Stimulated activated naive B cell treated with anti-CD40 and anti-IgM and Interleukin-4, amounts not matched to agents 10 μg/mL and 1 μg/mL and 100 μg/mL, for 72 hours (primary cell): ENCODE results near the gene OR10G7.
A peak's percentile ranks its signal among the peaks of the same experiment; 100 is the strongest.

Source experiments
- ATAC-seq, 2 donors: fragments of 150-1000 bp; cut with Tn5 transposase; replicated peaks; 2 replicates each; pipeline ENCODE4 v1.10.0; 2021; ENCODE audit warnings: moderate library complexity in 1 of 2
- DNase-seq: peaks from one replicate; pipeline ENCODE4 v3.0.0; 2021
- H3K27ac Mint-ChIP-seq: one replicate; pipeline ENCODE4 v1.8.0; 2022; ENCODE audit warnings: mild to moderate bottlenecking, mixed read lengths
- H3K27me3 Mint-ChIP-seq, 2 donors: one replicate each; pipeline ENCODE4 v1.8.0; 2022; ENCODE audit warnings: mixed read lengths in 2 of 2
- H3K36me3 Mint-ChIP-seq, 2 donors: one replicate each; pipeline ENCODE4 v1.8.0; 2022; ENCODE audit warnings: mixed read lengths in 2 of 2, mild to moderate bottlenecking in 1 of 2
- H3K4me1 Mint-ChIP-seq, 2 donors: one replicate each; pipeline ENCODE4 v1.8.0; 2022; ENCODE audit warnings: mixed read lengths in 2 of 2, mild to moderate bottlenecking in 1 of 2
- H3K4me3 Mint-ChIP-seq, 2 donors: one replicate each; pipeline ENCODE4 v1.8.0; 2022; ENCODE audit warnings: mild to moderate bottlenecking in 2 of 2, mixed read lengths in 2 of 2, moderate library complexity in 1 of 2
- H3K9me3 Mint-ChIP-seq, 2 donors: one replicate each; pipeline ENCODE4 v1.8.0; 2022; ENCODE audit warnings: mixed read lengths in 2 of 2, mild to moderate bottlenecking in 1 of 2

The OR10G7 gene, protein sequence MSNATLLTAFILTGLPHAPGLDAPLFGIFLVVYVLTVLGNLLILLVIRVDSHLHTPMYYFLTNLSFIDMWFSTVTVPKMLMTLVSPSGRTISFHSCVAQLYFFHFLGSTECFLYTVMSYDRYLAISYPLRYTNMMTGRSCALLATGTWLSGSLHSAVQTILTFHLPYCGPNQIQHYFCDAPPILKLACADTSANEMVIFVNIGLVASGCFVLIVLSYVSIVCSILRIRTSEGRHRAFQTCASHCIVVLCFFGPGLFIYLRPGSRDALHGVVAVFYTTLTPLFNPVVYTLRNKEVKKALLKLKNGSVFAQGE

DNA sequence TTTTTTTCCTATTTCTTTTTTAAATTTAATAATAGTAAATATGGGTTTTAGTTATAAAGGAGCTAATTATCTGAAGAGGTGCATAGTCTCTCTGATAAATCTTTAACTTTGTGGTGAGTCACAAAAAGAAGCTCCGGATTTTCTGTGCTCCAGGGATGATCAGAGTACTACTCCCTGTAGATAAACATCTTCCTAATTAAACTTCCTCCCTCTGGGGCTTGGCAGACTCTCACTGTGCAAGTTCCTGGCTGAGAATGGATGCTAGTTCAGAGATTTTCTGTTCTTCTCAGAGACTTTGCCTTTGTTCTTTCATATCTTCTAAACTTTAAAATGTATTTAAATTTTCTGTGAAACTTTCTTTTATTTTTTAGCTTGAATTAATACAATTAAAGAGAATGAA lies at the start of gene OR10G7:
TSS of gene OR10G7 (minus strand) at position 72 of the 400 bp plus-strand sequence. CDS start 2,324 bp downstream, outside the sequence.
- no peaks in the 10 kb centered on the region for H3K4me1 Mint-ChIP-seq
- H3K4me3 Mint-ChIP-seq = no peak within 1 kb of the TSS
- DNase-seq (no peak), ATAC-seq (no peak)
- H3K27me3 Mint-ChIP-seq = peaks cover 0 to 7% of the 10 kb centered on the region in 2 donors
- H3K9me3 Mint-ChIP-seq = no peaks in the 10 kb centered on the region
- H3K36me3 Mint-ChIP-seq = no peaks in the 10 kb centered on the region
- no peak within 1 kb of the TSS for H3K27ac Mint-ChIP-seq

- Mint-ChIP-seq H3K9me3 (no peaks in the 10 kb centered on the region), H3K4me1 (no peaks in the 10 kb centered on the region)
- no peak for DNase-seq
Observed at GRCh38 chr11:124085997-124086846, 45.1 kb upstream of the OR10G7 start.

GRCh38 chr11:124085583-124085982 lies 44.5 kb upstream of the OR10G7 start:
- Mint-ChIP-seq H3K27me3 (peaks cover 6 to 30% of the 10 kb centered on the region in 2 donors), H3K36me3 (no peaks in the 10 kb centered on the region), H3K27ac (no peak overlapping the region), H3K9me3 (no peaks in the 10 kb centered on the region), H3K4me1 (no peaks in the 10 kb centered on the region), H3K4me3 (no peak overlapping the region)
- no peak for DNase-seq
- no peak for ATAC-seq

More at GRCh38 chr11:124085997-124086846, 45.1 kb upstream of the OR10G7 start:
- Mint-ChIP-seq H3K4me3 (no peak overlapping the region), H3K27me3 (peaks cover 3 to 30% of the 10 kb centered on the region in 2 donors), H3K27ac (no peak overlapping the region), H3K36me3 (no peaks in the 10 kb centered on the region)
- ATAC-seq = no peak

GRCh38 chr11:124082371-124082770 lies 41.2 kb upstream of the OR10G7 start:
- H3K4me3 Mint-ChIP-seq = no peak overlapping the region
- H3K4me1 Mint-ChIP-seq = no peaks in the 10 kb centered on the region
- H3K9me3 Mint-ChIP-seq = no peaks in the 10 kb centered on the region
- no peaks in the 10 kb centered on the region for H3K36me3 Mint-ChIP-seq
- ATAC-seq = no peak
- no peak for DNase-seq
- no peak overlapping the region for H3K27ac Mint-ChIP-seq
- H3K27me3 Mint-ChIP-seq = peaks cover 8 to 26% of the 10 kb centered on the region in 2 donors

DNA sequence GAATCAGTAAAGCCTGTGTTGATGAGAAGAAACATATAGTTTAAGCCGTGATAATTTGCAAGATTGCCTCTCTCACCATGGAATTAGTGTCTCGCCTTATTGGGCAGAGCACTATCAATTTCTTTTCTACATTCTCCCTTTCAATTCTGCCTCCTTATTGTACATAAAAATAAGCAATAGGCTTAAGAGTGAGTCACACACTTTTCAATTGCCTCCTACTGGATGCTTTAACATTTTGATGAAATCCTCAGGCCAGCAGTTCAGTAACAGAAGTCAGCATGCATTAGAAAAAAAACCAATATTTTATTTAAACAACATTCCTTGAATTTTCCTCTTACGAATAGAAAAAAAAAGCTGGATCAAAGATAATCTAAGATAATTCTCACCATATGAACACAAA lies 40.4 kb upstream of the OR10G7 start:
- Mint-ChIP-seq H3K27ac (no peak overlapping the region), H3K9me3 (no peaks in the 10 kb centered on the region), H3K4me3 (no peak overlapping the region), H3K4me1 (peaks cover 0 to 4% of the 10 kb centered on the region in 2 donors), H3K27me3 (peaks cover 14 to 34% of the 10 kb centered on the region in 2 donors), H3K36me3 (no peaks in the 10 kb centered on the region)
- ATAC-seq (no peak), DNase-seq (no peak)

- ATAC-seq (no peak), DNase-seq (no peak)
- H3K27ac Mint-ChIP-seq = no peak overlapping the region
- H3K36me3 Mint-ChIP-seq = no peaks in the 10 kb centered on the region
- no peak overlapping the region for H3K4me3 Mint-ChIP-seq
- H3K27me3 Mint-ChIP-seq = peaks cover 19 to 44% of the 10 kb centered on the region in 2 donors
- H3K4me1 Mint-ChIP-seq = peaks cover 3 to 14% of the 10 kb centered on the region in 2 donors
- no peaks in the 10 kb centered on the region for H3K9me3 Mint-ChIP-seq
Observed at GRCh38 chr11:124080327-124081001, 39.3 kb upstream of the OR10G7 start.

DNA sequence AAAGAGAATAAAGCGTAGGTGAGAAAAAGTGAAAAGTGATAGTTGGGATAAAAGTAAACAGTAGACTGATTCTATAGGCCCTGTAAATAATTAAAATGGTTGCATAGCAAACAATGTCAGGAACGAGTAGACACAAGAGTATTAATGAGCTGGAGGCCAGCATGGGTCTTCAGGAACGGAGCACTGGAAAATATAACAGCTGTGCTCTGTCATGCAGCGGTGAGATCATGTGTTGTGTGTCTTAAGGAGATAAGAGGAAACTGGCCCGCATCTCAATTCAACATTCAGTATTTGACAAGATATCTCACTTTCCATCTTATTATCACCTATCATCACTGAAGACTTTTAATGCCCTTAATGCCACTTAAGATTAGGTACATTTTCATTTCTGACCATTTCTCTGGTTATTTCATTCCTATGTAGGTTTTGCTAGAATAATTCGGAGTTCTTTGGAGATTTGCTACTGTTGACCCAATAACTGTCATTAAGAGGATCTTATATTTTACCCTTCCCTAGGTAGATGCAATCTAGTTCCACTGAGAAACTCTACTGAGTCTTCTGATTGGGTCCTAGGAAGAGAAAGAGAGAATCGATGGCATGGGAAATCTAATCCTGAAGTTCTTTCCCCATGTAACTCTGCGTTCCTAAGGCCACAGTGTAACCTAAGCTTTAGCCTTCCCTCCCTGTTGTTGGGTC lies 38.7 kb upstream of the OR10G7 start:
- H3K4me1 Mint-ChIP-seq = peaks cover 3 to 15% of the 10 kb centered on the region in 2 donors
- no peak overlapping the region for H3K4me3 Mint-ChIP-seq
- no peak overlapping the region for H3K27ac Mint-ChIP-seq
- no peaks in the 10 kb centered on the region for H3K36me3 Mint-ChIP-seq
- ATAC-seq = no peak
- H3K27me3 Mint-ChIP-seq = peaks cover 19 to 51% of the 10 kb centered on the region in 2 donors
- H3K9me3 Mint-ChIP-seq = no peaks in the 10 kb centered on the region
- DNase-seq = no peak

DNA sequence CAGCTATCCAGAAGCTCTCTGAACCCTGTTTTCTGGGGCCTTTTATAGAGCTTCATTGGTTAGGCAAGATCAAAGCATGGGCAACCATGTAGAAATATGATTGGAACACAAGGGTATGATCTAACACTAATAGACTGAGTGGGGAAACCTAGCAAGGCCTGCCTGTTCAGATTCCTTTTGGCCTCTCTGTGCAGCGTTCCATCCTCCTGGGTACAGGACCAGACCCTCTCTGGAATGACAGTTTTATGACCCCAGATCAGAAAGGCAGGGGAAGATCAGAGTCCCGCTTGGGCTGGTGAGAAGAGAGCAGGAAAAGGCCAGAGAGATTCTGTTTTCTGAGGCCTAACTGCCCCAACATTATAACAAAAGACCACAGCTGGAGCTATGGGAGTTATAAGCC lies 37.5 kb upstream of the OR10G7 start:
- no peaks in the 10 kb centered on the region for H3K36me3 Mint-ChIP-seq

DNA sequence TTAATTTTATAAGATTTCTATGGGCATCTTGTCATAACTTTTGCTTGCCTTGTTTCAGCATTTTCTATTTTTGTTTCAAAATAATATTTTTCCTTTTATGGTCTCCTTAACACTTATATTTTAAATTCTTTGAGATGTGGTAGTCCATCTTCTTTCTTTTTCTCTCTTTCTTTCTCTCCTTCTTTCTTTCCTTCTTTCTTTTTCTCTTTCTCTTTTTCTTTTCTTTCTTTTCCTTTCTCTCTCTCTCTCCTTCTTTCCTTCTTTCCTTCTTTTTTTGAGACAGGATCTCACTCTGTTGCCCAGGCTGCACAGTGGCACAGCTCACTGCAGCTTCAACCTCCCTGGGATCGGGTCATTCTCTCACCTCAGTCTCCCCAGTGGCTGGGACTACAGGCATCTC lies 36.1 kb upstream of the OR10G7 start:
- Mint-ChIP-seq H3K4me3 (no peak overlapping the region), H3K27ac (no peak overlapping the region), H3K27me3 (peaks cover 29 to 51% of the 10 kb centered on the region in 2 donors), H3K4me1 (peaks cover 3 to 15% of the 10 kb centered on the region in 2 donors), H3K36me3 (no peaks in the 10 kb centered on the region), H3K9me3 (no peaks in the 10 kb centered on the region)
- no peak for ATAC-seq
- DNase-seq = no peak

More for the DNA sequence above, 37.5 kb upstream of the OR10G7 start:
- H3K27me3 Mint-ChIP-seq = peaks cover 24 to 51% of the 10 kb centered on the region in 2 donors
- peaks cover 3 to 15% of the 10 kb centered on the region in 2 donors for H3K4me1 Mint-ChIP-seq
- H3K4me3 Mint-ChIP-seq = no peak overlapping the region
- ATAC-seq (no peak), DNase-seq (no peak)
- no peaks in the 10 kb centered on the region for H3K9me3 Mint-ChIP-seq
- H3K27ac Mint-ChIP-seq = no peak overlapping the region

- DNase-seq (peak; percentile 25), ATAC-seq (peak; percentile 70 to 76)
- Mint-ChIP-seq H3K4me1 (peaks cover 6 to 24% of the 10 kb centered on the region in 2 donors), H3K9me3 (no peaks in the 10 kb centered on the region), H3K36me3 (no peaks in the 10 kb centered on the region), H3K27me3 (peaks cover 25 to 46% of the 10 kb centered on the region in 2 donors), H3K27ac (peak overlapping the region; percentile 14), H3K4me3 (peak overlapping the region; percentile 68 to 81)
Observed at GRCh38 chr11:124075841-124076651, 34.9 kb upstream of the OR10G7 start.

DNA sequence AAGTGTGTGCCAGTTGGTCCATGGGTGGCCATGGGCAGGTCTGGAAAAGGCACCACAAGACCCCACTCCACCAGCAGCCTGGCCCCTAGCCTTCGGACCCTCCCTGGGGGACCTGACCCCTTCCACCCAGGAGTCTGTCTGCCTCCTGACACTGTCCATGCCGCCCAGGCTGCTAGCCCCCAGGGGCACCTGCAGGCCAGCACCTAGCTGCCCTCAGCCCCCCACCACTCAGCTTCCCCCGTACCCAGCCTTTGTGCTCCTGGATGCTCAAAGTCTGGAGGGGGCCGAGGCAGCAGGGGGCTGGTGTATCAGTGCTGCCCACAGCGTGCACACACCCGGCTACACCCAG lies 34.3 kb upstream of the OR10G7 start:
- Mint-ChIP-seq H3K27me3 (peaks cover 24 to 45% of the 10 kb centered on the region in 2 donors), H3K27ac (no peak overlapping the region), H3K9me3 (no peaks in the 10 kb centered on the region), H3K4me3 (no peak overlapping the region), H3K4me1 (peaks cover 8 to 28% of the 10 kb centered on the region in 2 donors), H3K36me3 (no peaks in the 10 kb centered on the region)
- no peak for ATAC-seq
- DNase-seq = no peak

GRCh38 chr11:124074554-124074953 lies 33.4 kb upstream of the OR10G7 start:
- DNase-seq = no peak
- H3K4me1 Mint-ChIP-seq = peaks cover 11 to 37% of the 10 kb centered on the region in 2 donors
- H3K4me3 Mint-ChIP-seq = no peak overlapping the region

DNA sequence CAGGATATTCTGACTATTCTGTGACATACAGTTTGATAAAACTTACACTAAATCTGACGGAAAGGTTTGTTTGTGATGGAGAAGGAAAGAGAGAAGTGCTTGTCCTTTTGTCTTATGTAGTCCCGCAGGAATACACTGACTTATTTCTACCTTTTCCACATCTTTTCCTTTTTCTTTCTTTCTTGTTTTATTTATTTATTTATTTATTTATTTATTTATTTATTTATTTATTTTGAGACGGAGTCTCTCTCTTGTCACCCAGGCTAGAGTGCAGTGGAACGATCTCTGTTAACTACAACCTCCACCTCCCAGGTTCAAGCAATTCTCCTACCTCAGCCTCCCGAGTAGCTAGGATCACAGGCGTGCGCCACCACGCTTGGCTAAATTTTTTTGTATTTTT lies 31.0 kb upstream of the OR10G7 start:
- Mint-ChIP-seq H3K27me3 (peaks cover 39 to 64% of the 10 kb centered on the region in 2 donors), H3K27ac (no peak overlapping the region), H3K9me3 (no peaks in the 10 kb centered on the region), H3K4me1 (peaks cover 15 to 47% of the 10 kb centered on the region in 2 donors), H3K36me3 (no peaks in the 10 kb centered on the region), H3K4me3 (no peak overlapping the region)
- ATAC-seq (no peak), DNase-seq (no peak)

More at GRCh38 chr11:124074554-124074953, 33.4 kb upstream of the OR10G7 start:
- ATAC-seq = no peak
- H3K36me3 Mint-ChIP-seq = no peaks in the 10 kb centered on the region
- no peak overlapping the region for H3K27ac Mint-ChIP-seq
- H3K27me3 Mint-ChIP-seq = peaks cover 25 to 49% of the 10 kb centered on the region in 2 donors
- no peaks in the 10 kb centered on the region for H3K9me3 Mint-ChIP-seq
